GM19238 (cell line): ENCODE data around the gene SPTBN4.
"Not testable (repeated sequence)": the region's sequence is repeated elsewhere in the genome, so short reads cannot be mapped to it uniquely, and the experiment has no call there.

Experiments
- DNase-seq: peaks from one replicate; pipeline ENCODE4 v3.0.0; 2011; ENCODE audit warnings: low spot score; ENCODE audit not compliant: insufficient read length

The SPTBN4 gene

DNA sequence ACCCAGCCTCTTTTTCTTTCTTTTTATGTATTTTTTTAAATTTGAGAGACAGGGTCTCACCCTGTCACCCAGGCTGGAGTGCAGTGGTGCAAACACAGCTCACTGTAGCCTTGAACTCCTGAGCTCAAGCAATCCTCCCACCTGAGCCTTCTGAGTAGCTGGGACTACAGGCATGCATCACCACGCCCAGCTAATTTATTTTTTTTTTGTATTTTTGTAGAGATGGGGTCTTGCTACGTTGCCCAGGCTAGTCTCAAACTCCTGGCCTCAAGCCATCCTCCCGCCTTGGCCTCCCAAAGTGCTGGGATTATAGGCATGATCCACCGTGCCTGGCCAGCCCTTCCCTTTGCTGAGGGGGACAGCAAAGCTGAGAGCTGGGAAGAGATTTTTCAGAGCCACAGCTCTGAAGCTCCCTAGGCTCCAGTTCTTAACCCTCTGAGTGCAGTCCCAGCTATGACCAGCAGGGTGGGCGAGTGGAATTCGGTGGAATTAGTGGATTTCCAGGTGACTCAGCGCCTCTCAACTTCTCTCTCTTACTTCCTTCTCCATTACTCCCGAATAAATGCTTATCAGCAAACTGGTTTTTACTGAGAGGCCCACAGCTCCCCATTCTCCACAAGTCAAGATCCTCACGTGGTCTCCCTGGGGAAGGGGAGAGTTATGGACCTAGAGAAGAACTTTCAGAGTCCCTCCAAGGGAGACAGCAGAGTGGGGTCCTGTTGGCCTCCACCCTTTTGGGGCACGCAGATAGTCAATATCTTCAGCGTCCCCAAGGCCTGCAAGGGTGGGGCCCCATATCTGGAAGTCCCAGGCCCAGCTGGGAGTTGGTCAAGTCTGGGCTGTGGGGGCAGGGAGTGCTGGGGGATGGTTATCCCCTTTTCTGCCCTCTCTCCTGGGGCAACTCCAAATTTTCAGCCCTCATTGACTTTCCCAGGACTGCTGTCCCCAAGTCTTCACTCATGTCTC, 2.5 kb upstream of the SPTBN4 start:
- DNase-seq = no peak

GRCh38 chr19:40465025-40465556, 1.7 kb upstream of the SPTBN4 start:
- no peak for DNase-seq

GRCh38 chr19:40465557-40466218, 1.1 kb upstream of the SPTBN4 start, which contains the start of gene BLVRB:
BLVRB (minus strand) TSS chr19:40465745; CDS start chr19:40465688, 57 bp downstream.
- DNase-seq = peak; percentile 95

DNA sequence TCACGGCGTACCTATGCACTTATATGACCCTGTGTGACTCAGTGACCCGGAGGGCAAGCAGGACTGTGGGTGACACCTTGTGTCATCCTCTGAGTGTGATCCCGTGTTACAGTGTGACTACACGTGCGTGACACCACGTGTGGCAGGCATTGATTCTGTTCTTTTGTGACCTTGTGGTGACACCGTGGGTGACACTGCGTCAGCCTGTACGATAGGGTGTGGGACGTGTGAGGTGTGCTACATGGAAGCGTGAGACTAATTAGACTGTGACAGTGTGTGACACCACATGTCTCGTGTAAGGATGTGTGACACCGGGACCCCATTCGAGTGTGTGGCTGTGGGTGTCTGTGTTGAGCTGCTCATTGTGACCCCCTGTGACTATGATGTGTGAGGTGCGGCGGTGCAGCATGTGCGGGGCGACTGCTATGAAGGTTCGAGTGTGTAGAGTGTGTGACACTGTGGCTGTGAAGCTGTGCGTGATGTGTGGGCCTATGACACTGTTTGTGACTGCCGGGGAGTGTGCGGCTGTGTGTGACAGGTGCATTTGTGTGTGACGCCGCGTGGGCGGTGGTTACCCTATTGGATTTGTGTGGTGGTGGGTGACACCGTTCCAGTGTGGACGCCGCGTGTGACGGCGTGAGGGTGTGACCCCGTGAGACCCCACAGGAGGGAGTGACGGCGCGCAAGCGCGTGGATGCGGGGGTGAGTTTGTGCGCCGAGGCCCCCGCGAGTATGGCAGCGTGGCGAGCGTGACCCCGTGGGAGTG, 399 bp upstream of the SPTBN4 start:
- DNase-seq = no peak

GRCh38 chr19:40469011-40469410, 2.2 kb downstream of the SPTBN4 start:
- no peak for DNase-seq

DNA sequence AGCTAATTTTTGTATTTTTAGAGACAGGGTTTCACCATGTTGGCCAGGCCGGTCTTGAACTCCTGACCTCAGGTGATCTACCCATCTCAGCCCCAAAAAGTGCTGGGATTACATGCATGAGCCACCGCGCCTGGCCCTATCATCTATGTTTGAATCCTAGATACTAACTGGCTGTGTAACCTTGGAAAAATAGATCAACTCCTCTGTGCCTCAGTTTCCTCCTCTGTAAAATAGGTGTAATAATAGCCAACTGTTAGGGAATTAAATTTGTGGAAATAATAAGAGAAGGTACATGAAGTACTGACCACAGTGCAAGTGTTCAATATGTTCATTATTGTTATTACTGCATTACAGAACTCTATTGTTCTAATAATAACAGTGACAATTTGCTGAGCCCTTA, 4.3 kb downstream of the SPTBN4 start:
- no peak for DNase-seq

DNA sequence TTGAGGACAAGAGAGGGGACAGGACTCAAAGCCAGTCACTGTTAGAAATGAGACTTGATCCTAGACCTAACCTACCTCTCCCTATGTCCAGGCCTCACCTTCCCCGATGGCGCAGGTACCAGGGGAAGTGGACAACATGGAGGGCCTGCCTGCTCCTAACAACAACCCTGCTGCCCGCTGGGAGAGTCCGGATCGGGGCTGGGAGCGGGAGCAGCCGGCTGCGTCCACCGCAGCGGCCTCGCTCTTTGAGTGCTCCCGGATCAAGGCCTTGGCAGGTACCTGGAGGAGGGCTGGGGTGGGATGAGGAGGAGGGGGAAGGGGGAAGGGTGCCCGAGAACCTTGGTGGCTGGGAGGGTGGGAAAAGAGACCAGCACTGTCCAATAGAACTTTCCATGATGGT, 5.7 kb downstream of the SPTBN4 start:
- no peak for DNase-seq

DNA sequence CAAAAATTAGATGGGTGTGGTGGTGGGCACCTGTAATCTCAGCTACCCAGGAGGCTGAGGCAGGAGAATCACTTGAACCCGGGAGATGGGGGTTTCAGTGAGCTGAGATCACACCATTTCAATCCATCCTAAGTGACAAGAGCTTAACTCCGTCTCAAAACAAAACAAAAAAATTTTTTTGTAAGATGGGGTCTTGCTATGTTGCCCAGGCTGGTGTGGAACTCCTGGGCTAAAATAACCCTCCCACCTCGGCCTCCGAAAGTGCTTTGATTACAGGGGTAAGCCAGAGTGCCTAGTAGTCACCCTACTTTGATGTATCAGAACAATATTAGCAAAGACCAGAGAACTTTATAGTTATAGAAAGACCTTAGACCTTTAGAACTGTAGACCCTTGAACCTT, 7.9 kb downstream of the SPTBN4 start:
- DNase-seq = no peak

- not testable (repeated sequence) for DNase-seq
Observed at GRCh38 chr19:40475878-40476644, 9.3 kb downstream of the SPTBN4 start.

DNA sequence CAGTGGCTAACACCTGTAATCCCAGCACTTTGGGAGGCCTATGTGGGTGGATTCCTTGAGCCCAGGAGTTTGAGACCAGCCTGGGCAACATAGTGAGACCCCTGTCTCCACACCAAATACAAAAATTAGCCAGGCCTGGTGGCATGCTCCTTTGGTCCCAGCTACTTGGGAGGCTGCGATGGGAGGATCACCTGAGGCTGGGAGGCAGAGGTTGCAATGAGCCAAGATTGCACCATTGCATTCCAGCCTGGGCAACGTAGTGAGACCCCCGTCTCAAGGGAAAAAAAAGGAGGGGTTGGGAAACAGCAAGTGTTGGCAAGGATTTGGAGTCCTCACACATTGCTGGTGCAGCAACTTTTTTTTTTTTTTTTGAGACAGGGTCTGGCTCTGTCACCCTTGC, 19.2 kb downstream of the SPTBN4 start:
- DNase-seq = no peak

DNA sequence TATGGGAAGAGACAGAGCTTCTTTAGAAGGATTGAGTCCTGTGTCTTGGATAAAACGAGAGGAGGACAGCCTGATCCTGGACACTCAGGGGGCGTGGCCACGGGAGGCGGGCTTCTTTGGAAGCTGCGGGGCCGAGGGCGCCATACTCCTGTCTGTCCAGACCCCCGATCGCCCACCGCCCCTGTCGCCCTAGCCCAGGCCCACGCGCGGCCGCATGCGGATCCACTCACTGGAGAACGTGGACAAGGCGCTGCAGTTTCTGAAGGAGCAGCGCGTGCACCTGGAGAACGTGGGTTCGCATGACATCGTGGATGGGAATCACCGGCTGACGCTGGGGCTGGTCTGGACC, 23.1 kb downstream of the SPTBN4 start:
- no peak for DNase-seq

DNA sequence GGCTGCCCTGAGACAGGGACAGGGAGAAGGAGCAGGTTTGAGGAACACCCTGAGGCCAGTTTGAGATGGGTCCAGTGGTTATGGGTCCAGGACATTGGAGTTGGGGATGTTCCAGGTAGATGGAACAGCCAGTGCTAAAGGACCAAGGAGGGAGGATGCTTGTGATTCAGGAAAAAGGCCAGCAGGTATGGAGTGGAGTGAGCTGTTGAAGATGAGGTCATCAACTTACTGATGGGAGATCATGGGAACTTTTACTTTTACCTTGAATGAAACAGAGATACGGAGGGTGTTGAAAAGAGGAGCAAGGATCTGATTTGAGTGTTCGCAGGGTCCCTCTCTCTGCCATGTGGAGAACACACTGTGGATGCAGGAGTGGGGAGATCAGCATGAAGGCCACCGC, 25.5 kb downstream of the SPTBN4 start:
- no peak for DNase-seq

DNA sequence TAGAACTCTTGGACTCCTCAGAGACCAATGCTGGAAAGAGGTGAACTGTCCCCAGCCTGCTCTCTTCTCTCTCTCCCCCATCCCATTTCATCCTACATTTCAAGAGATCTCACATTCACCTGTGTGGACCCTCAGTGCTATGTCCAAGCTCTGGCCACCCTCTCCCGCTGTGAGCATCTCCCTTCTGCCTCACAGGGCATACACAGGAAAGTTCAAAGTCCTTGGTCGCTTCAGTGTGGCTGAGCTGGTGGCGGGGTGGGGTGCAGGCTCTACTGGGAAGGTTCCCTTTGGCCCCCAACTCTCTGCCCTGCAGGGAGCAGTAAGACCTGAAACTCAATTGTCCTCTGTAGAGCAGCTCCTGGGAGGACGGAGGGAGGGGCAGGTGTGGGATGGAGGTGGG, 27.0 kb downstream of the SPTBN4 start:
- DNase-seq = no peak

GRCh38 chr19:40494191-40494838, 27.5 kb downstream of the SPTBN4 start:
- DNase-seq = no peak

- DNase-seq = no peak
Observed at GRCh38 chr19:40497214-40497613, 30.4 kb downstream of the SPTBN4 start.

GRCh38 chr19:40499320-40499719, 32.5 kb downstream of the SPTBN4 start:
- no peak for DNase-seq

GRCh38 chr19:40500678-40501530, 34.1 kb downstream of the SPTBN4 start:
- not testable (repeated sequence) for DNase-seq

GRCh38 chr19:40501599-40501998, 34.8 kb downstream of the SPTBN4 start:
- DNase-seq = no peak

- no peak for DNase-seq
Observed at GRCh38 chr19:40502081-40502480, 35.3 kb downstream of the SPTBN4 start.
